Kidney (tissue), 14 donors: ENCODE measurements around the gene NOP53. TPM values are rescaled to one million over a fixed set of nuclear protein-coding genes. Genes with fewer than 3 reads are reported as not detected.
"Not testable (repeated sequence)": the region's sequence is repeated elsewhere in the genome, so short reads cannot be mapped to it uniquely, and the experiment has no call there.

ENCODE experiments used
- DNase-seq, 5 donors: peaks; one replicate each; pipeline ENCODE4 v3.0.0-alpha.2; 2013 to 2020
- FAIRE-seq: peaks from 2 replicates; lab custom pipeline; 2012; peaks lifted over from hg19 to GRCh38; lab: Jason Lieb, UNC
- H3K27ac ChIP-seq, 2 donors: one replicate each; pipeline ENCODE4 v1.7.0; 2013; ENCODE audit warnings: low read depth in 2 of 2, low read length in 2 of 2, inconsistent platforms in 1 of 2
- H3K27me3 ChIP-seq: one replicate; pipeline ENCODE4 v1.7.1; 2013; ENCODE audit warnings: low read length, inconsistent platforms; ENCODE audit not compliant: control insufficient read depth, insufficient read depth
- H3K36me3 ChIP-seq, 3 donors: one replicate each; pipeline versions ENCODE4 v1.7.0 to v1.7.1; 2013; ENCODE audit warnings: low read length in 3 of 3, control low read depth in 1 of 3, inconsistent platforms in 1 of 3; ENCODE audit not compliant: insufficient read depth in 3 of 3, control insufficient read depth in 2 of 3
- H3K4me1 ChIP-seq, 3 donors: one replicate each; pipeline versions ENCODE4 v1.7.0 to v1.7.1; 2013; ENCODE audit warnings: low read length in 3 of 3, inconsistent platforms in 1 of 3, low read depth in 1 of 3; ENCODE audit not compliant: control insufficient read depth in 2 of 3, insufficient read depth in 2 of 3
- H3K4me3 ChIP-seq, 3 donors: one replicate each; pipeline versions ENCODE4 v1.7.0 to v1.8.1; 2013; ENCODE audit warnings: low read length in 3 of 3, control low read depth in 1 of 3, inconsistent platforms in 1 of 3
- H3K9ac ChIP-seq, 3 donors: one replicate each; pipeline versions ENCODE4 v1.7.0 to v1.7.1; 2013; ENCODE audit warnings: low read length in 3 of 3, control low read depth in 1 of 3, inconsistent platforms in 1 of 3
- H3K9me3 ChIP-seq, 3 donors: one replicate each; pipeline versions ENCODE4 v1.7.0 to v1.7.1; 2013; ENCODE audit warnings: low read length in 3 of 3, control low read depth in 1 of 3, inconsistent platforms in 1 of 3; ENCODE audit not compliant: control insufficient read depth in 2 of 3, insufficient read depth in 1 of 3
- CTCF ChIP-seq: IDR thresholded peaks from 3 replicates; pipeline ENCODE4 v1.5.1; 2012; ENCODE audit warnings: mild to moderate bottlenecking, moderate library complexity, borderline replicate concordance; ENCODE audit not compliant: insufficient read depth; ENCODE audit errors: extremely low read depth
- intact Hi-C: fragments of 100-400 bp; cut with DNase I; formaldehyde crosslinking; loops from one replicate; pipeline ENCODE4 v1.11.1; 2022
- polyA plus RNA-seq: library from polyadenylated mRNA; stranded (reverse); fragments of 350-450 nt; fragmentation: Illumina TruSeq; extraction: RNeasy Lipid Tissue Mini Kit (QIAGEN cat#74804); gene quantifications from one replicate; pipeline ENCODE4 v1.2.3, GENCODE V29; 2014; ENCODE audit warnings: low read depth, low replicate concordance; ENCODE audit not compliant: insufficient read depth
- total RNA-seq: library from RNA; stranded (reverse); fragmentation: NEBNext Ultra II Directional; extraction: Animal tissue kit (Norgen Biotek cat#: 25700); gene quantifications from one replicate; pipeline ENCODE4 v1.2.1, GENCODE V29; 2021
- donor health status: control.
- donor health status: control.
- donor health status: control.
- donor health status: control.
- donor health status: control.
- donor health status: DM: yes; HTN: yes; CAD: no.
- donor health status: Normal renal cell carcinoma (clear cell type).

NOP53 gene
- total and polyA plus RNA-seq, 2 donors from 2014 or later = 258 to 305 TPM

GRCh38 chr19:47714339-47714738 is 31.0 kb upstream of the NOP53 start:
- Histone ChIP-seq H3K36me3 (no peaks in the 10 kb centered on the region), H3K27me3 (no peaks in the 10 kb centered on the region), H3K9me3 (no peaks in the 10 kb centered on the region), H3K4me3 (peak overlapping the region in 1 of 3 donors; percentile 37), H3K27ac (no peak overlapping the region), H3K9ac (no peak overlapping the region), H3K4me1 (peaks cover 0 to 2% (median 0%) of the 10 kb centered on the region in 3 donors)
- intact Hi-C loops = no loop called here
- DNase-seq (no peak), FAIRE-seq (no peak)
- no peak for TF ChIP-seq CTCF

- H3K4me1 ChIP-seq, intact Hi-C loops, H3K27ac ChIP-seq, DNase-seq, H3K27me3 ChIP-seq, FAIRE-seq, H3K9me3 ChIP-seq, H3K9ac ChIP-seq, H3K4me3 ChIP-seq, H3K36me3 ChIP-seq: not testable (repeated sequence)
Measured at GRCh38 chr19:47714855-47715254, 30.5 kb upstream of the NOP53 start.

DNA sequence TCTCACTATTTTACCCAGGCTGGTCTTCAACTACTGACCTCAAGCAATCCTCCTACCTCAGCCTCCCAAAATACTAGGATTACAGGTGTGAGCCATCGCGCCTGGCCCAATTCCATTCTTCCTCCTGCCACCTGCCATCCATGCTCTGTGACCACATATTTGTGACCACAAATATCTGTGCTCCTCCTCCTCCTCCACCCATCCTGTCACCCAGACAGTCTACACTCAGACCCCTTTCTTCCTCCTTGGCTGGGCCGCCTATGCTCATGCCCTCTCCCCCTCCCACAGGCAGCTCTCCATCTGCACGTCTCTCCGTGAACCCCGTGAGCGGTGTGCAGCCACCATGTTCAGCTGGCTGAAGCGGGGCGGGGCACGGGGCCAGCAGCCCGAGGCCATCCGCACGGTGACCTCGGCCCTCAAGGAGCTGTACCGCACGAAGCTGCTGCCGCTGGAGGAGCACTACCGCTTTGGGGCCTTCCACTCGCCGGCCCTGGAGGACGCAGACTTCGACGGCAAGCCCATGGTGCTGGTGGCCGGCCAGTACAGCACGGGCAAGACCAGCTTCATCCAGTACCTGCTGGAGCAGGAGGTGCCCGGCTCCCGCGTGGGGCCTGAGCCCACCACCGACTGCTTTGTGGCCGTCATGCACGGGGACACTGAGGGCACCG is 28.9 kb upstream of the NOP53 start:
- DNase-seq (no peak), FAIRE-seq (no peak)
- H3K9ac ChIP-seq = no peak overlapping the region
- peaks cover 0 to 2% (median 0%) of the 10 kb centered on the region in 3 donors for H3K4me1 ChIP-seq
- H3K9me3 ChIP-seq = no peaks in the 10 kb centered on the region
- intact Hi-C loops = no loop called here
- no peak overlapping the region for H3K4me3 ChIP-seq
- no peaks in the 10 kb centered on the region for H3K36me3 ChIP-seq
- H3K27ac ChIP-seq = no peak overlapping the region
- H3K27me3 ChIP-seq = no peaks in the 10 kb centered on the region
- TF ChIP-seq CTCF = no peak

DNA sequence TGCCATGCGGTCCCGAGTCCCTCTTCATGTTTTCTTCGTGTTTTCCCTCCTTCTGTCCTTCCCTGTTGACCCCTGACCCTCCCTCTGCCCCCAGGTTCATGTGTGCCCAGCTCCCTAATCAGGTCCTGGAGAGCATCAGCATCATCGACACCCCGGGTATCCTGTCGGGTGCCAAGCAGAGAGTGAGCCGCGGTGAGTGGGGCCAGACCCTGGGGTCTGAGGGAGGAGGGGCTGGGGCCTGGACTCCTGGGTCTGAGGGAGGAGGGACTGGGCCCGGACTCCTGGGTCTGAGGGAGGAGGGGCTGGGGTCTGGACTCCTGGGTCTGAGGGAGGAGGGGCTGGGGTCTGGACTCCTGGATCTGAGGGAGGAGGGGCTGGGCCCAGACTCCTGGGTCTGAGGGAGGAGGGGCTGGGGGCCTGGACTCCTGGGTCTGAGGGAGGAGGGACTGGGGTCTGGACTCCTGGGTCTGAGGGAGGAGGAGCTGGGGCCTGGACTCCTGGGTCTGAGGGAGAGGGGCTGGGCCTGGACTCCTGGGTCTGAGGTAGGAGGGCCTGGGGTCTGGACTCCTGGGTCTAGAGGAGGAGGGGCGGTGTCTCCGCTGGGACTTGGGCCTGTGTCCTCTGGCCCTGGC is 26.8 kb upstream of the NOP53 start:
- H3K27ac ChIP-seq = peak overlapping the region; percentile 63 to 81
- H3K36me3 ChIP-seq, FAIRE-seq, H3K4me3 ChIP-seq, intact Hi-C loops, H3K4me1 ChIP-seq, DNase-seq, H3K27me3 ChIP-seq, H3K9ac ChIP-seq, H3K9me3 ChIP-seq: not testable (repeated sequence)
